Measurements from ENCODE around the gene TRANK1. TPM values are rescaled to one million over a fixed set of nuclear protein-coding genes. Genes with fewer than 3 reads are reported as not detected.

Gene TRANK1
- total and polyA plus RNA-seq, 2 donors from 2014 or later: 1.2 to 21.4 TPM

GRCh38 chr3:36875397-36875796 lies 69.5 kb downstream of the TRANK1 start:
- DNase-seq (no peak), FAIRE-seq (no peak)
- no peak overlapping the region for H3K9ac ChIP-seq (ENCODE audit: low read length in 3 of 3)
- no peak overlapping the region for H3K4me3 ChIP-seq (ENCODE audit: low read length in 3 of 3)
- H3K9me3 ChIP-seq (ENCODE audit: control insufficient read depth in 2 of 3, insufficient read depth in 1 of 3, low read length in 3 of 3): no peaks in the 10 kb centered on the region
- no peaks in the 10 kb centered on the region for H3K36me3 ChIP-seq (ENCODE audit: control insufficient read depth in 2 of 3, insufficient read depth in 3 of 3, low read length in 3 of 3)
- H3K27ac ChIP-seq (ENCODE audit: low read depth in 2 of 2, low read length in 2 of 2): no peak overlapping the region
- no peak for TF ChIP-seq CTCF (IDR thresholded peaks at IDR 0.05; ENCODE audit: borderline replicate concordance, extremely low read depth, insufficient read depth)
- intact Hi-C loops (cut with DNase I): no loop called here
- no peaks in the 10 kb centered on the region for H3K4me1 ChIP-seq (ENCODE audit: control insufficient read depth in 2 of 3, insufficient read depth in 2 of 3, low read depth in 1 of 3, low read length in 3 of 3)
- H3K27me3 ChIP-seq (ENCODE audit: control insufficient read depth, insufficient read depth, low read length): no peaks in the 10 kb centered on the region

- intact Hi-C loops (cut with DNase I): no loop called here
- H3K27me3 ChIP-seq (ENCODE audit: control insufficient read depth, insufficient read depth, low read length): no peaks in the 10 kb centered on the region
- no peaks in the 10 kb centered on the region for H3K36me3 ChIP-seq (ENCODE audit: control insufficient read depth in 2 of 3, insufficient read depth in 3 of 3, low read length in 3 of 3)
- no peak for DNase-seq
- no peaks in the 10 kb centered on the region for H3K4me1 ChIP-seq (ENCODE audit: control insufficient read depth in 2 of 3, insufficient read depth in 2 of 3, low read depth in 1 of 3, low read length in 3 of 3)
- H3K9me3 ChIP-seq (ENCODE audit: control insufficient read depth in 2 of 3, insufficient read depth in 1 of 3, low read length in 3 of 3): no peaks in the 10 kb centered on the region
- no peak for FAIRE-seq
- no peak overlapping the region for H3K4me3 ChIP-seq (ENCODE audit: low read length in 3 of 3)
- no peak for TF ChIP-seq CTCF (IDR thresholded peaks at IDR 0.05; ENCODE audit: borderline replicate concordance, extremely low read depth, insufficient read depth)
- H3K27ac ChIP-seq (ENCODE audit: low read depth in 2 of 2, low read length in 2 of 2): no peak overlapping the region
- no peak overlapping the region for H3K9ac ChIP-seq (ENCODE audit: low read length in 3 of 3)
Measured at GRCh38 chr3:36874424-36874823, 70.4 kb downstream of the TRANK1 start.

GRCh38 chr3:36871379-36872126 lies 73.3 kb downstream of the TRANK1 start:
- Histone ChIP-seq H3K27me3 (ENCODE audit: control insufficient read depth, insufficient read depth, low read length) (no peaks in the 10 kb centered on the region), H3K4me3 (ENCODE audit: low read length in 3 of 3) (no peak overlapping the region), H3K27ac (ENCODE audit: low read depth in 2 of 2, low read length in 2 of 2) (no peak overlapping the region), H3K36me3 (ENCODE audit: control insufficient read depth in 2 of 3, insufficient read depth in 3 of 3, low read length in 3 of 3) (no peaks in the 10 kb centered on the region), H3K4me1 (ENCODE audit: control insufficient read depth in 2 of 3, insufficient read depth in 2 of 3, low read depth in 1 of 3, low read length in 3 of 3) (no peaks in the 10 kb centered on the region), H3K9me3 (ENCODE audit: control insufficient read depth in 2 of 3, insufficient read depth in 1 of 3, low read length in 3 of 3) (no peaks in the 10 kb centered on the region), H3K9ac (ENCODE audit: low read length in 3 of 3) (no peak overlapping the region)
- no peak for TF ChIP-seq CTCF (IDR thresholded peaks at IDR 0.05; ENCODE audit: borderline replicate concordance, extremely low read depth, insufficient read depth)
- intact Hi-C loops (cut with DNase I): no loop called here
- FAIRE-seq (no peak), DNase-seq (no peak)
